ENCODE results near the gene CSPG4.

Gene CSPG4

DNA sequence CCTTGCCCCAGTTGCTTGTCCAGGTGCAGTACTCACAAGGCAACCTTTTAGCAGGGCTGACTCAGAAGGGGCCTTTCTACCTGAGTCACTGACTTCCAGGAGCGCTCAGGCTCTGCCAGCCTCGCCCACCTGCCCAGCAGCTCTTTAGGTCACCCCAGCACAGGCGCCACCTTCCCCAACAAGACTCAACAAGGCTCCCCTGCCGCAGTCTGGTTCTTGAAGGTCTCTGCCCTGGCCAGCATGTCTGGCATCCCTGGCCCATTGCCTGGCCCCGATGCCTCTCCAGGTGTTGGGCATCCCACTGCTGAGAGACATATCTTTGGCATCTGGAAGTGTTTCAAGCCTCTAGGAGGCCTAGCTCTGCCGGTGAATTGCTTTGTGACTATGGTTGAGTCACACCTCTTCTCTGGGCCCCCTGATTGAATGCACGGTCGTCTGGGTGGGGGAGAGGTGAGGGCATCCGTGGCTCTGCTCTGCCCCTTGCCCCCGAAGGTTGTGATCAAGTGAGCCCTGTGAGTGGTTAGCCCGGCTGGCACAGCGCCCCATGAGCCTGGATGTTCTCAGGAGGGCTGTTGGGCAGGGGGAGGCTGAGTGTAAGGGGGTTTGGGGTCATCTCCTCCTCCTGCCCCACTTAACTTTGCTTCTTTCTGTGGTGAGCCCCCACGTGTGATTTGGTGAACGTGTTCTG is 43.3 kb downstream of the CSPG4 start:
- DNase-seq (ENCODE audit: low spot score), result no peak

DNA sequence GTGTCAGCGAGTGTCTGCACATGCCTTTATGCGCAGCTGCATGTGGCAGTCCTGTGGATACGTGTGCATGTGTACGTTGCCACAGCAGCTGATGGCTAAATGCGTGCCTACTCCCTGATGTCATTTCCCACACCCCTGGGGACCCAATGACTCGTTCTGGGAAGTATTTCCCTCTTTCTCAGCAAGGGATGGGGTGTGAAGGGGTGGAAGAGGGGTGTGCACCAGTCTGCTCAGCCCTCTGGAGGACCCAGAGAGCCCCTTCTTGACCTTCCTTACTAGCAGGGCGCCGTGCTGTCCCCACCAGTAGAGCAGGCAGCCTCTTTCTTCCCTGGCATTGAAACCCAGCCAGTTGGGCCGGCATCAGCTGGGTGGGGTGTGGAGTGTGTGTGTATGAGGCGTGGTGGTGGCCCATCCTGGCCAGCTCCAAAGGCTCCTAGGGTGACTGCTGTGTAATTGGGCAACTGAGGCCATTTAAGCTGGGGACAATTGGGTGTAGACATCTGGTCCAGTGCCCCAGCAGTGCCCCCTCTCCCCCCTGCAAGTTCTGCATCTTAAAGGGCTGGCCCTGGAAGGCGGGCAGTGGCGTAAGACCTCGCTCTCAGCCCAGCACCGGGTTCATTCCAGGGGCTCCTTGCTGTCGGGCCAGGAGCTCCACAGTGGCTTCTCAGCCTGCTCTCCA is 45.7 kb downstream of the CSPG4 start:
- DNase-seq (ENCODE audit: low spot score), result peak; percentile 91

DNA sequence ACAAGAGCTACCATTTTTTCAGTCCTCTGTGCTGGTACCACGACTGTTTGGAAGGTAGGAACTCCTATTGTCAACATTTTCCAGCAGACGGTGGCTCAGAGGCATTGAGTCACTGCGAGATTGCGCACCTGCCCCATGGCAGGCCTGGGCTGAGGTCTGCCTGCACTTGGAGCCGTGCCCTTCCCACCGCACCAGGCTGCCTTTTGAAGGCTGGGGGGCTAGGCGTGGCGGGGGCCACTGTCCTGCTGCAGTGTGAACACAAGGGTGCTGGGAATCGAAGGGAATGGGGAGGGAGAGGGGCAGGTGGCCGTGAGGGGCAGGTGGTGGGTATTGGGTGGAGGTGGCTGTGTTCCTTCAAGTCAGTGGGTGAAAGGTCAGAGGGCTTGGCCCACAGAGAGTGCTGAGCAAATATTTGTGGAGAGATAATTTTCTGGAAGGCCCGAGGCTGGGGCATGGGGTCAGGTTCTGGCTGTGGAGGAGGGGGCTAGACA is 48.7 kb downstream of the CSPG4 start:
- no peak for DNase-seq (ENCODE audit: low spot score)

DNA sequence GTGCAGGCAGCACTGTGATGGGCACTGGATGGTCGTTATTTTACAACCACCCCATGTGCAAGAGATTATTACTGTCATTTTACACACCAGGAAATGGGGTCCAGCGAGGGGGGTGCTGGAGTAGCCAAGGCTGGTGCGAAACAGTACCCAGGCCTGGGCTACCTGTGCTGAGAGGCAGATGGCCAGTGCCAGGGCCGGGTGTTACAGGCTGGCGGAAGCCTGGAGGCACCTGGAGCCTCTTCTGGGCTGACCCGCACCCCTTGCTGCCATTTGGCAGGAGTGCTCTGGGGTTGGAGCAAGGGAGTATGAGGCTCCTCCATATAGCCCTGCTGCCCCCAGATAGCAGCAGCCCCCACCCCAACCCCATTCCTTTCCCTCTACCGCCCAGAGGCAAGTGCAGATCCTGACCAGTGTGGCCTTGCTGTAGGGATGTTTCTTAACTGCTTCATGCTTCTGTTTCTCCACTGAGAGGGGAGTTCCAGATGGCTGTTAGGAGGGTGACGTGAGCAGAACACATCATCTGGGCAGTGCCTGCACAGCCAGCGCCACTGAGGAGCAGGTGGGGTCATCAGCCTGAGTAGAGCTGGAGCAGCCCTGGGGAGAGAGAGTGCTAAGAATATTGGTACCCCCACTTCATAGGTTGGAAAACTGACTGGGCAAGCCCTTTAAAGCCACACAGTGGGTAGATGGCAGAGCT is 49.7 kb downstream of the CSPG4 start:
- no peak for DNase-seq (ENCODE audit: low spot score)

DNA sequence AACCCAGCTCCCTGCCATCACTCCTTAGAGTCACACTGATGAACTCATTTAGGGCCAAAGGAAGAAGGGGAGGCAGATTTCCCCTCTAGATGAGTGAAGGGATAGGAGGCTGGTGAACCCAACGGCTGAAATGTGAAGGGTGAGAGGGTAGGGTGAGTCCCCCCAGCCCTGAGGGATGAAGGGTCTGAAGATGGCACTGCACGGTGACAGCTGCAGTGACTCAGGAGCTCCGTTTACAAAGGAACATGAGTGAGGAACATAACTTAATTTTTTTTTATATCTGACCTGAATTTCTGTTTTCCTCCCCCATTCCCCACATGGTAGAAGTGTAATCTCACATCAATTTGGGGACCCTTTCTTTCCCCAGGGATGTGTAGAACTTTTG is 50.9 kb downstream of the CSPG4 start:
- DNase-seq (ENCODE audit: low spot score), result no peak

DNA sequence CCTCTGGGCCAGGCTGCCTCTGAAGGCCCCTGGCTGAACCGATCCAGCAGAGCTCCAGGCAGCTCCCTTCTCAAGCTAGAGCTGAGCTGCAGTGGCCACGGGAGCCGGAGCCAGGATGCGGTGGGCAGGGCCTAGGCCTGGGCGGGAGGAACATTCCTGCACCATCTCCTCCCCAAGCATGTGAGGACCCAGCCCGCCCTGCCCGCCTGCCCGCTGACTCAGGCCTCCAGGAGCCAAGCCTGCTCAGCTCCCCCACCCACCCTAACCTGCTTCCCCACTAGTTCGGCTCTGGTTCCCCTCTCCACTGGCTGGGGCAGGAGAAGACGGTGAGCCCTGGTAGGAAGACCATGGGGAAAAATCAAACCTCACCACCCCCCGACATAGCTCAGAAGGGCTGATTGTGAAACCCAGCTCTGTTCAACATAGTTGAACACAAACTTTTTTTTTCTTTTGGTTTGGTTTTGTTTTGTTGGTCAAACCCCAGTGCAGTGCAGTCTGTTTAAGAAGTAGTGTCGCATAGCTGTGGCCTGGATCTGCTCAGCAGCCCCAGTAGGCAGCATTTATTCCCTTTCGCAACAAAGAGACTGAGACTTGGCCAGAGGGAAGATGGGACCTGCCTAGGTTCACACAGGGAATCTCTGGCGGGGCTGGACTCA is 51.4 kb downstream of the CSPG4 start:
- DNase-seq (ENCODE audit: low spot score), result no peak

DNA sequence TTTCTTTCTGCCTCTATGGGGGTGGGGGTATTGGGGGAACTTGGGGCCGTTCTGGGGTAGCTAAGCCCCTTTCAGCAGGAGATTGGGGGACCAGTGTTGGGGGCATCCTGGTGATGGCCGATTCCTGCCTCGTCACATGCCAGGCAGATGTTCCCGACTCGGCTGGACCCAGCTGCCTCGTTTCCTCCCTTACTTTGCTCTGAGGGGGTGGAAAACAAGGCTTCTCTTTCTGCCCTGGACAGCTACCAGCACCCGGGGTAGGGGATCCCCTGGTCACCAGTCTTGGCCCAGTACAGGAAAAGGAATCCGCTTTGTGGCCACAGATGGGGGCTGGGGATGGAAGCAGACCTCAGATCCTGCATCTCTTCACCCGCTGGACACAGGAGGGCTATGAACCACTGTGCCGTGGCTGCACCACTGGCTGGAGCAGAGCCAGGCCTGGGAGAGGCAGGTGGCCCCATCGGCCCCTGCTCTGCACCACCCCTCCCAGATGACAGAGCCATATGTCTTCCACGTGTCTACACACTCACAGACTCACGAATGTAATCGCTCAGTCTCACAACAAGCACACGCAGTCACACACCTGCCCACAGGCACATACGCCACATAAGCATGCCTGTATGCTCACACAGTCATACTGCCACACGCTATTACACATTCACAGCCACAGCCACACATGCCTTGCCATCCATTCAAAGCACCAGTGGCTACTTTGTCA is 52.6 kb downstream of the CSPG4 start:
- no peak for DNase-seq (ENCODE audit: low spot score)

DNA sequence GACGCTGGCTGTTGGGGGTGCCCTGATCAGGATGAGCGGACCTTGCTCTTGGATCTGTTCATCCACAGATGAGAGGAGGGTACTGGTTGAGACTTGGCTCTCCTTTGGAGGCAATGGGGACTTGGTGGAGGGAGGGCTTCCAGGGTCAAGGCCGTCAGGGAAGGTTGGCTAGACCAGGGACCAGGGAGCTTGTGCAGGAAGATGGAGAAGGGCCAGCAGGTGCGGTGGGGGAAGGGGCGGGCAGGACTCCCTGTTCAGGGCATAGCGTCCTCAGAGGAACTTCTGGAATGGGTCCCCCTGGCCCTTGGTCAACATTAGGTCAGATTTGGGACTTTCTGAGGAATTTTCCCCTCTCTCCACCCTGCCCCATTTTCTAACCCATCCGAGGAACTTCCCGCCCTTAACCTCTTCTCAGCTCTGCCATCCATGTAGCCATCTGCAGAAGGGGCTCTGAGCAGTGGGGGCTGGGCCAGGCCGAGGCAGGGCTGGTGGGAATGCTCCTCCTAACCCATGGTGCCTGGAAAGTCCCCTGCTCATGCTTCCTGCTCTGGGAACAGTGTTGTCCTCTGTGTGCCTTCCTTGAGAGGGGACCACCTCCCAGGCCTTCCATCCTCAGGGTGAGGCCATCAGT is 53.4 kb downstream of the CSPG4 start:
- DNase-seq (ENCODE audit: low spot score), result no peak

DNA sequence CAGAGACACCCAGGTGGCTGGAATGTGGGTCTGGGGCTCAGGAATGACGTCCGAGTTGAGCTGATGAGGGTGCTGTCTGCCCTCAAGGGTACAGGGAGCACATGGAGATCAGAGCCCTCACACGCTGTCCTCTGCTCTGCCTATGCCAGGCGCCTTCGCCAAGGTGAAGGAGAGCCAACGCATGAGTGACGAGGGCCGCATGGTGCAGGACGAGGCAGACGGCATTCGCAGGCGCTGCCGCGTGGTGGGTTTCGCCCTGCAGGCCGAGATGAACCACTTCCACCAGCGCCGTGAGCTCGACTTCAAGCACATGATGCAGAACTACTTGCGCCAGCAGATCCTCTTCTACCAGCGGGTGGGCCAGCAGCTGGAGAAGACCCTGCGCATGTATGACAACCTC is 55.8 kb downstream of the CSPG4 start:
- no peak for DNase-seq (ENCODE audit: low spot score)

DNA sequence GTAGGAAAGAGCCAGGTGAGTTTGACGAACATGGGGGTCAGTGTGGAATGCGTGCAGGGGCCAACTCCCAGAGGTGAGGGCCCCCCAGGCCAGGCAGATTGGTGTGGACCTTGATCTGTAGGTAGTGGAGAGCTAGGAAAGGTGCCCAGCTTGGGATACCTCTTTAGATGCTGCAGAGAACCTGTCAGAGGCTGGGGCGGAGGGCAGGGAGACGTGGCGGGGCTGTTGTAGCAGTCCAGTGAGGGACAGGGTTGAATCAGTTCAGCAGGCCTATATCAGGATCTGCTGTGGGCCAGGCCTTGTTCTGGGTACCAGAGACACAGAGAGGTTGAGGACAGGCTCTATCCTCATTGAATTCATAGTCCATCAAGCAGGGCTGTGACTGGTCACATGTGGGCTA is 56.3 kb downstream of the CSPG4 start:
- no peak for DNase-seq (ENCODE audit: low spot score)

DNA sequence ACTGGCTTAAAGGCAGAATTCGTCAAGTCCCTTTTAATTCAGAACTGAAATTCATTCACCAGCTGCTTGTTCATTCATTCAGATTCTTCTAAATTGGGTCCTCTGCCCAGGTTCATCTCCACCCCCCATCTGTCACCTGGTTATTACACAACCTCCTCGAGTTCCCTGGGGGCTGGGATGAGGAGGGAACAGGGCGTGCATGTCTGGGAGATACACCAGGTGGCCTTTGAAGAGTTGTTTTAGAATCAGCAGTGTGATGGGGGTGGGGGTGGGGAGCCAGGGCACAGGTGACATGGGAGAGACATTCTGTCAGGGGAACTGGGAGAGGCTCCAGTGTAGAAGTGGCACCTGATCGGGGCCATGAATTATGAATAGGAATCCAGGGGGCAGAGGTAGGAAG is 56.7 kb downstream of the CSPG4 start:
- no peak for DNase-seq (ENCODE audit: low spot score)

DNA sequence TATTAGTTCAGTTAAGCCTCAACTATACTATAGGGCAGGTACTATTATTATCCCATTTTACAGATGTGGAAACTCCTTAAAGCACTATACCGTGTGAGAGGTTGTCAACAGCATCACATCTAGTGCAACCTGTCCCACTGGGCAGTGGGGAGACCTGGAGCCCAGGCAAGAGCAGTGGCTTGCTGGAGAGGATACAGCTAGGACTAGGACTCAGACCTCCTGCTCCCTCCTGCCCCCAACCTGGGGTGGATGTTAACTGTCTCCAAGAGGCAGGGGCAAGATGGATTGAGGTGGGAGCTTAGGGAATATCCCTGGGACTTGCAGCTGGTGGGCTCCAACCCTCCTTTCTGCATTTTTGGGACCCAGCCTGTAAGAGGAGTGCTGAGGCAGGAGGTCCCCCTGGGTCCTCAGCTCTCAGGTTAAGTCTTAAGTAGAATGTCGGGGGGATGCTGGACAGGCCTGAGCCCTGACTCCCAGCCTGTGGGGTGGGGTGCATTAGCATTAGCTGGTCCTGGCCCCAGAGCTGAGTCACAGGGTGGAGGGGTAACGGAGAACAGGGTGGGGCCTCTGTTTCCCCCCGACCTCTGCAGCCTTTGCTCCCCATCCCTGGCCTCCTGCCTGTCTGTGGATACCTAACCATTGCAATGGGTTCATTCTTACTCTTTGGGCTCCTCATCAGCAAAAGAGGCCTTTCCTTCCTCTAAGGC is 58.3 kb downstream of the CSPG4 start:
- no peak for DNase-seq (ENCODE audit: low spot score)

DNA sequence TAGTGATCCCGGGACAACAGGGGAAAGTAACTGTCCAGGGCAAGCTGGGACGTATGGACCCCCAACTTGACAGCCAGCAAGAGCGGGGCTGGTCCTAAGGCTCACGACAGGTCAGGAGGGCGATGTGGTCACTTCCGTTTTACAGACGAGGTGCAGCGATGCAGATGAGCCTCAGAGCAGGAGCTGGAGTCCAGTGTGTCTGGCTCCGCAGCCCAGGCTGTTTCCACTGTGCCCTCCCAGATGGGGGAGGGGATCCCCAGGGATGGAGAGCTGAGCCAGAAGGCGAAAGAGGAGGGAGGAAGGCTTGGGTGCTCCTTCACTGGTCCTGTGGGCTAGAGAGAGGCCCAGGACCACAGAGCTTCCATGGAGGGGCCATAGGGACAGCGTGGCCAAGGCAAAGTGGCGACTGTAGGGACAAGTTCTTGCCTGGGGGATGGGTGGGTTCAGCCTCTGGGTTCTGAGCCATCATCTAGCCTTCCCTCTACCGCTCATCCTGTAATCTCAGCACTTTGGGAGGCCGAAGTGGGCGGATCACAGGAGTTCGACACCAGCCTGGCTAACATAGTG is 59.2 kb downstream of the CSPG4 start:
- DNase-seq (ENCODE audit: low spot score), result no peak

DNA sequence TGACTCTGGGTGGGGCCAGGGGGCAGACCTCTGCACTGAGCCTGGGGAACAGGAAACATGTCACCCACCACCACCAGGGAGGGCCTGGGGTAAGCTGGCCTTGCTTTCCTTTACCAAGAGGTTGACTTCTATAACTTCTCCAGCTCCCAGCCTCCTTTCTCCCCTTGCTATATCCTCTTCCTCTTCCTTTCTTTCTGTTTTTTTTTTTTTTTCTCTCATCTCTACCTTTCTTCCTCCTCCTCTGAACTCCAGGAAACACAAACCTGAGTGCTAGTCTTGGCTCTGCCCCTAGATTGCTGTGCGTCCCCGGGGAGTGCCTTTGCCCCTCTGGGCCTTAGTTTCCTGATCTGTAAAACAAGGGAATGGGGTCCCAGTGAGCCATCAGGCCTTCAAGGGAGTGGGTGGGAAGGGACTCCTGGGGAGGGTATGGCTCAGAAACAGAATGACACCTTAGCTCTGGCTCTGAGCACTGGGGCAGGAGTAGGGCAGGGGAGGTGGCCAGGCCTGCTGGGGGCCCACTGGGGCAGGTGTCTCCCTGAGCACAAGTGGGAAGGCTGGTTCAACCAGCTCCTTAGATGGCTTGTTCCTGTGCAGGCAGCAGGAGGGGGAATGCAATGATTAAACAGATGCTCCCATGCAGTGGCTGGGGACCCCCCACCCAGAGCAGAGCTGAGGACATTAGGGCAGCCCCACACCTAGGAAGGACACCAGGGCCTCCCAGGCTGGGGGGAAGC is 60.7 kb downstream of the CSPG4 start:
- no peak for DNase-seq (ENCODE audit: low spot score)

DNA sequence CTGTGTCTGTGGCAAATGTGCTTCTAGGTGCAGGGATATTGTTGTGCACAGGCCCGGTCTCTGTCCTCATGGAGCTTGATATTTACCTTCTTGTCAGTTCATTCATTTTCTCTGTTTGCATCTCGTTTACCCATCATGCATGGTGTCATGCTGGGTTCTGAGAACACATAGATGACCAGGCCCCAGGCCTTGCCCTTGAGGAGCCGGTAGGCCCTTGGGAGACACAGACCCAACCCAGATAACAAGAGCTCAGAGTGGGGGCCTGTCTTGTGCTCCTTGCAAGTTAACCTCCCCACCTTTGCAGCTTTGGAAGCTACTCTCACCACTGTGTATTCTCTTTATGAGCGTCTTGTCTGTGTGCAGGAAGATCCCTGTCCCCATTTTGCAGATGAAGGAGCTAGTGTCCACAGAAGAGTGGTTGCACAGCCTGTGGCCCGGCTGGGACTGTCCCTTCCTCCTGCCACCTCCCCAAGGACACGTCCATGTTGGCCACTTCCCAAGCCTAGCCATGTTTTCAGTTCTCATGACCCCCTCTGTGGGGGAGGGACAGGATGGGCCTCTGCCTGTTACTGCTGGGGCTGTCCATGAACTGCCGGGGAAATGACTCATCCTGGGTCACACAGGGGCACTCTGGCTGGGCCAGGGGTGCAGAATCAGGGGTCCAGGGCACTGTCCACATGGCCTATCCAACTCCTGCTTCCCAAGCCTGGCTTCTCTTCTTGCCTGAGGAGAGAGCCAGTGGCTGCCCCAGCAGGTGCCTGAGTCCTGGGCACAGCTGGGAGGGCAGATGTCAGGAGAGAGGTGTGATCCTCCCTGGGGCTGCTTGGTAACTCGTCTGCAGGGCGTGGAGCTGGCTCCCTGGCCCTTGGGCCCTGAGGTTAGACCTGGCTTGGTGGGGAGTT is 61.5 kb downstream of the CSPG4 start:
- DNase-seq (ENCODE audit: low spot score), result peak; percentile 42

DNA sequence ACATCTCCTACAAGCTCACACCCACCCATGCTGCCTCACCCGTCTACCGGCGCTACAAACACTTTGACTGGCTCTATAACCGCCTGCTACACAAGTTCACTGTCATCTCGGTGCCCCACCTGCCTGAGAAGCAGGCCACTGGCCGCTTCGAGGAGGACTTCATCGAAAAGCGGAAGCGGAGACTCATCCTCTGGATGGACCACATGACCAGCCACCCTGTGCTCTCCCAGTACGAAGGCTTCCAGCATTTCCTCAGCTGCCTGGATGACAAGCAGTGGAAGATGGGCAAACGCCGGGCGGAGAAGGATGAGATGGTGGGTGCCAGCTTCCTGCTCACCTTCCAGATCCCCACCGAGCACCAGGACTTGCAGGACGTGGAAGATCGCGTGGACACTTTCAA is 62.8 kb downstream of the CSPG4 start:
- no peak for DNase-seq (ENCODE audit: low spot score)

DNA sequence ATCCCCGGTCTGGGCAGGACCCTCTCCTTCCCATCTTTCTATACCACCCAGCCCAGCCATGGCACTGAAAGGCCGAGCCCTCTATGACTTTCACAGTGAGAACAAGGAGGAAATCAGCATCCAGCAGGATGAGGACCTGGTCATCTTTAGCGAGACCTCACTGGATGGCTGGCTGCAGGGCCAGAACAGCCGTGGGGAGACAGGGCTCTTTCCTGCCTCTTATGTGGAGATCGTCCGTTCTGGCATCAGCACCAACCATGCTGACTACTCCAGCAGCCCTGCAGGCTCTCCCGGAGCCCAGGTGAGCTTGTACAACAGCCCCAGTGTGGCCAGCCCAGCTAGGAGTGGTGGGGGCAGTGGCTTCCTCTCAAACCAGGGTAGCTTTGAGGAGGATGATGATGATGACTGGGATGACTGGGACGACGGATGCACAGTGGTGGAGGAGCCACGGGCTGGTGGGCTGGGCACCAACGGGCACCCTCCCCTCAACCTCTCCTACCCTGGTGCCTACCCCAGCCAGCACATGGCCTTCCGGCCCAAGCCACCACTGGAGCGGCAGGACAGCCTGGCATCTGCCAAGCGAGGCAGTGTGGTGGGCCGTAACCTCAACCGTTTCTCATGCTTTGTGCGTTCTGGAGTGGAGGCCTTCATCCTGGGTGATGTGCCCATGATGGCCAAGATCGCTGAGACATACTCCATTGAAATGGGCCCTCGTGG is 63.4 kb downstream of the CSPG4 start:
- DNase-seq (ENCODE audit: low spot score), result no peak
